ENCODE measurements around the gene CFH.
"Not testable (repeated sequence)": the region's sequence is repeated elsewhere in the genome, so short reads cannot be mapped to it uniquely, and the experiment has no call there.

Gene CFH

DNA sequence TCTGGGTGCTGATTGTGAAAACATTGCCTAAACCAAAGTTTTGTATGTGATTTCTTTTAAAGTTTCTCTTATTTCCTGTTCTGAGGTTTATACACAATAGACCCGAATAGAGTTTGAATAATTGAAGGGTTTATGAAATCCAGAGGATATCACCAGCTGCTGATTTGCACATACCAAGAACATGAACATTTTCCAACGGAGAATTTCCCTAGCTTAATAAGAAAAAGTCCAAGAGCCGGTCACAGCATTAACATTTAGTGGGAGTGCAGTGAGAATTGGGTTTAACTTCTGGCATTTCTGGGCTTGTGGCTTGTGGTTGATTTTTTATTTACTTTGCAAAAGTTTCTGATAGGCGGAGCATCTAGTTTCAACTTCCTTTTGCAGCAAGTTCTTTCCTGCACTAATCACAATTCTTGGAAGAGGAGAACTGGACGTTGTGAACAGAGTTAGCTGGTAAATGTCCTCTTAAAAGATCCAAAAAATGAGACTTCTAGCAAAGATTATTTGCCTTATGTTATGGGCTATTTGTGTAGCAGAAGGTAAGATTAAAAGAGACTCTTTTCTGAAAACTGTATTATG is at the start of gene CFH:
CFH (plus strand) TSS at position 407 of the 579 bp plus-strand sequence; CDS start at position 482, 75 bp downstream.
- no peak for DNase-seq (ENCODE audit: low read depth, low spot score)

DNA sequence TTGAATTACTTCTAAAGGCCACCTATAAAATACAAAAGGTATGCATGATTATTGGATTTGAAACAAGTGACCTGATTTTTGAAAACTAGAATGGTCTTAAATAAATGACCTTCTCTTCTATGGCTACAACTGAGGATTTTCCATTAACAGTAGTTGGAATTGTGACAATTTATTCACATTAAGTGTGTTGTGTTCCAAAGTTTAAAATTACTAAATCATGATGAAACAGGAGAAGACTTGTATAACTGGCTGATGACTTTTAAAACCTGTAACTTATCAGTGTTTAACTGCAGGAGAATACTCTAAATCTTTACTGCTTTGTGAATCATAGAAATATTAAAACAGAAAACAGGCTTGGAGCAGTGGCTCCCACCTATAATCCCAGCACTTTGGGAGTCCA is 48.2 kb upstream of the CFH start:
- no peak for DNase-seq (ENCODE audit: low read depth, low spot score)

GRCh38 chr1:196607981-196608380 is 43.9 kb upstream of the CFH start:
- no peak for DNase-seq (ENCODE audit: low read depth, low spot score)

DNA sequence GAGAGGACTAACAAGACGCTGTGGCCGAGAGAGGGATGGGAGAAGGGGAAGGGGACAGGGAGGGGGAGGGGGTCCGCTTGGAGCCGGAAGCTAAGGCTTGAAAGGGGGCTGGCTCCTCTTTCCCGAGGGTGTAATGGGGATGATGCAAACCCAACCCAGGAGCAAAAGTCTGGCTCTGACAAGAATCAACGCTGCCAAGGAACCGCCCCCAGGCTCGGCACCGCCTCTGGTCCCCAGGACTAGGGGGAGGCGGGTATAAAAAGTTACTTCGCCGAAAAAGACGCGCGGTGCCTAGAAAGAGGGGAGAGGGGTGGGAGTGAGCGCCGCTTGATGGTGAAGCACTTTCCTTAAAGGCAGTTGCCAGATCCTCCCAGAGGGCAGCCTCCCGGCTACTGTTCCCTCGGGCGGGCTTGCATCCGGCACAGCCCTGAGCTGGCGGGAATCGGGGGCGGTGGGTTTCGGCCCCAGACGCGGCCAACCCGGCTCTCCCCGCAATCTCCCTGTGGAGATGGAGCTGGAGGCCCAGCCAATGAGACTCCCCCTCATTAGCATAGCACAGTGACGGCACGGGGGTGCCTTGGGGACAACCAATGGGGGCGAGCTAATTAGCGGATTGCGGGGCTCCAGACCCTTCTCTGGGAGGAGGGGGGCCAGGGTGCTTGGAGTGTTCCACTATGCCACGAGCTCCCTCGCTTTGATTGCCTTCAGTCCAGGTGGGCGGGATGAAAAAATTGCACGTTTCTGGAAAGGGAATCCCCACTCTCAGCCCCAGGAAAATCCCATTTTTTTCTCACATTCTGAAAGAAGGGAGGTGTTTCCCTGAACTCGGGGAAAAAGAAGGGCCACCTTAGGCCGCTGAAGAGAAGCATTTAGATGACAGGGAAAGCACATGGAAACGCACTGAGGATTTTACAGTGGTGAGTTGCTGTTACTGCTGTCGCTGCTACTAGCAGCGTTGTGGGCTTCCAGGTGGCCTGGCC is 43.2 kb upstream of the CFH start, which contains the start of gene KCNT2:
KCNT2 (minus strand) TSS at position 51 of the 980 bp plus-strand sequence. CDS start 131 bp downstream, outside the sequence.
- DNase-seq (ENCODE audit: low read depth, low spot score) = no peak

- no peak for DNase-seq (ENCODE audit: low read depth, low spot score)
Observed at GRCh38 chr1:196609370-196609737, 42.5 kb upstream of the CFH start.

GRCh38 chr1:196611873-196612272 is 40.0 kb upstream of the CFH start:
- no peak for DNase-seq (ENCODE audit: low read depth, low spot score)

DNA sequence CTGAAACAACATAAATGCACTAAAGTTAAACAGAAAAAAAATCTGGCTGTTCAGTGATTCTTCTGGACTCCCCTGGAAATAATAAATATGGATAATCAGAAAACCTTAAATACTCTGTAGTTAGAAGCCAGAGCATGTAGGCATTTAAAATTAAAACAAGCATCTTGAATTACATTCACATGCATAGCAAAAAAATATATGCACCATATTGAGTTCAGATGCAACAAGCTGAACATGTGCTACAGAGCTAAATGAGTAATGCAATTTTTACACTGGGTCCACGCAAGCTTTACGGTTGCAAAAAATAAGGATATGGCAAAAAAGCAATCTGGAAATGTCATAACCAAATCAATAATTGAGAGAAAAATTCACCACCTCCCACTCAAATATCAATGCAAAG is 32.1 kb upstream of the CFH start:
- no peak for DNase-seq (ENCODE audit: low read depth, low spot score)

GRCh38 chr1:196623079-196623478 is 28.8 kb upstream of the CFH start:
- no peak for DNase-seq (ENCODE audit: low read depth, low spot score)

DNA sequence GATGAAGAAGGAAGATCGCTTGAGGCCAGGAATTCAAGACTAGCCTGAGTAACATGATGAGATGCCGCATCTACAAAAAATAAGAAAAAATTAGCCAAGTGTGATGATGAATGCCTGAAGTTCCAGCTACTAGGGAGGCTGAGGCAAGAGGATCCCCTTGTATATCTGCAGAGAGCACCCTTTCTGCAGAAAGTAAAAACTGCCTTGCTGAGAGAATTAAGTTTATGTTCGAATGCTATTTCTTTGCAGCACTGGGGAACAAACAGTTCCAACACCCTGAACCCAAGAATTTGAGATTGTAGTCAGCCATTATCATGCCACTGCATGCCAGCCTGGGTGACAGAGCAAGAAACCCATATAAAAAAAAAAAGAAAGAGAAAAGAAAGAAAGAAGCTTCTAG is 23.0 kb upstream of the CFH start:
- DNase-seq (ENCODE audit: low read depth, low spot score) = no peak

GRCh38 chr1:196637606-196638005 is 14.2 kb upstream of the CFH start:
- no peak for DNase-seq (ENCODE audit: low read depth, low spot score)

GRCh38 chr1:196638466-196638865 is 13.4 kb upstream of the CFH start:
- DNase-seq (ENCODE audit: low read depth, low spot score) = no peak

DNA sequence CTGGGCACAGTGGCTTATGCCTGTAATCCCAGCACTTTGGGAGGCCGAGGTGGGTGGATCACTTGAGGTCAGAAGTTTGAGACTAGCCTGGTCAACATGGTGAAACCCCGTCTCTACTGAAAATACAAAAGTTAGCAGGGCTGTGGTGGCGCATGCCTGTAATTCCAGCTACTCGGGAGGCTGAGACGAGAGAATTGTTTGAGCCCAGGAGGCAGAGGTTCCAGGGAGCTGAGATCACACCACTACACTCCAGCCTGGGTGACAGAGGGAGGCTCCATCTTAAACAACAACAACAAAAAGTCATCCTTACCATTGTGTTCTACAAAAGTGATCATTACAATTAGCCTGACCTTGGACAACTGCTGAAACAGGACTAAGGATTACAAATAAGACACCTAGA is 12.6 kb upstream of the CFH start:
- DNase-seq (ENCODE audit: low read depth, low spot score) = not testable (repeated sequence)

DNA sequence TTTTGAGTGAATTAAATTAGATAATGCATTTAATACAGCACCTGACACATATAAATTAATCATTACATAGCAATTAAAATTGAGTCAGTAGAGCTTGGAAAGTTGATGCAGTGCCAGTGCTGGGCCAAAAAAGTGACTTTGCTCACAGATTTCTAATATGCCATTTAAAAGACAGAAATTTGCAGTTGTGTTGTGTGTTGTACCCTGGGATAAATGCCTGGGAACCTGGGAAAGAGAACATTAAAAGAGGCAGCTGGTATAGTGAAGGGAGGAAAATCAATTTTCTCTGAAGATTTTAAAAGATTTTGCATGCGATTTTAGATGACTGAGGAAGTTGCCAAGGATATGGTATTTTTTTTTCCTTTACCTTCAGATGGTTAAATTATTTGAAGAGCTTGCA is 10.9 kb upstream of the CFH start:
- no peak for DNase-seq (ENCODE audit: low read depth, low spot score)

DNA sequence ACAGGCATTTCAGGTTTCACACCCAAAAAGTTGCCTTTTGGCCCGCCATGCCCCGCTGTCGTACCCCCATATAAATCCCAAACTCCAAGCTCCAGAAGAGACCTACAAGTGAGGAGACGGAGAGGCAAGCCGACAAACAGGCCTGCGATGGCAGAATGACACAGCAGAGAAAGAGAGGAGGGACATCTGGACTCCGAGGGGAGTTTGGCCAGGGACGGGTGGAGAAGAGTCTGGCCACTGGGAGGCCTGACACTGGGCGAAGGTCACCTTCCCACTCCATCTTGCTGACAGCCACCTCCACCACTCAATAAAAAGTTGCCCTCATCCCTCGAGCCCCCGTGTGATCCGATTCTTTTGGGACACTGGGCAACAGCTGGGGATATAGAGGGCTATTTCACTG is 1.9 kb upstream of the CFH start:
- no peak for DNase-seq (ENCODE audit: low read depth, low spot score)

GRCh38 chr1:196650403-196650802 is 1.4 kb upstream of the CFH start:
- DNase-seq (ENCODE audit: low read depth, low spot score) = no peak

DNA sequence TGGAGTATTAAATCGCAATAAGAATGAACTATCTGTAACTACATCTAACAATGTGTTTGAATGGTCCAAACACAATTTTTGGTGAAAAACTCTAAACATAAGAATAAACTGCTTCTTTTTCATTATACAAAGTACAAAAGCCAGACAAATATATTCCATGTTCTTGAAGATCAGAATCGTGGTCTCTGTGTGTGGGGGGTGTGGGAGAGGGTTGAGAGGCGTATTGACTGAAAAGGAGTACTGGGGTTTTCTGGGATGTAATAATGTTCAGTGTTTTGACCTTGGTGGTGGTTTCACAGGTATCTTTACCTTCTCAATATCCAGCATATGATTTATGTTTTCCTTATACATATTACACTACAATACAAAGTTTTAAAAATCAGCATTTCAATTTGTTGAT is 764 bp upstream of the CFH start:
- DNase-seq (ENCODE audit: low read depth, low spot score) = no peak

- no peak for DNase-seq (ENCODE audit: low read depth, low spot score)
Observed at GRCh38 chr1:196654271-196654670, 2.4 kb downstream of the CFH start.

- no peak for DNase-seq (ENCODE audit: low read depth, low spot score)
Observed at GRCh38 chr1:196655071-196655470, 3.2 kb downstream of the CFH start.

- DNase-seq (ENCODE audit: low read depth, low spot score) = no peak
Observed at GRCh38 chr1:196655494-196655893, 3.7 kb downstream of the CFH start.

DNA sequence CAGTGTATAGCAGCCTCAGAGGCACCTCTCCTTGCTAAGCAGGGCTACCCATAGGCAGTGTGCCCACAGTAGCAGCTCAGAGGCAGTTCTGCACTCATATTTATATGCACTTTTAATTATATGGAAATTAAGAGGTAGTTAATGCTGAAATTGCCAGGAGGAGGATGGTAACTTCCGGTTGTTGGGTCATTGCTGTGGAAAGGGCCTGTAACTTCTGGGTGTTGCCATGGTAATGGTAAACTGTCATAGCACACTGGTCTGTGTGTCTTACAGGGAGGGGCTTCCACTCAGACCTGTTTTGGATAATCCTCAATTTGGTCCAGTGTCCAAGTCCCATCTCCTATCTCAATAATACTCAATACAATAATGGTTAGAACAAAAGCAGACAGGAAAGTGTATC is 7.6 kb downstream of the CFH start:
- no peak for DNase-seq (ENCODE audit: low read depth, low spot score)

- no peak for DNase-seq (ENCODE audit: low read depth, low spot score)
Observed at GRCh38 chr1:196660272-196660671, 8.4 kb downstream of the CFH start.

DNA sequence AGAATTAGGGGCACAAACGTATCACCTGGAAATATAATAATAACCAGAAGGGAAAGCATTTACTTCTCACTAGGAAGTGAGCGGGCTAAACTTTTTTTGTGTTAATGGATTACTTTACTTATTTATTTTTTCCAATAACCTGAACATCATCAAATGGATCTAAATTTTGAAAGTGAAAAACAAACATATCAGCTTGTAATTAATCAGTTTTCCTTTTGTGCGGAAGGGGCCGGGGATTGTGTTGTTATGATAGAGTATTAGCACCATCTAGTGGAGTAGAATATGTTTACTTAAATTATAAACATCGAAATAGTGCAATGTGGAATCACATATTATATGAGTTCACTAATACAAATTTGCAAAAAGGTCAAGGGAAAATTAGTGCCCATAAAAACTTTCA is 9.0 kb downstream of the CFH start:
- no peak for DNase-seq (ENCODE audit: low read depth, low spot score)

GRCh38 chr1:196661345-196661744 is 9.5 kb downstream of the CFH start:
- no peak for DNase-seq (ENCODE audit: low read depth, low spot score)
